ENCODE data around the gene MDM4.
A peak's percentile ranks its signal among the peaks of the same experiment; 100 is the strongest.

The MDM4 gene

GRCh38 chr1:204576422-204576821, 60.2 kb downstream of the MDM4 start:
- DNase-seq (ENCODE audit: low spot score): no peak
- Mint-ChIP-seq H3K4me3 (no peak overlapping the region), H3K27ac (peak overlapping the region; percentile 43), H3K36me3 (ENCODE audit: low read depth) (peaks cover 10% of the 10 kb centered on the region), H3K9me3 (no peaks in the 10 kb centered on the region), H3K27me3 (ENCODE audit: low read depth) (no peaks in the 10 kb centered on the region), H3K4me1 (ENCODE audit: low read depth) (peaks cover 33% of the 10 kb centered on the region)

DNA sequence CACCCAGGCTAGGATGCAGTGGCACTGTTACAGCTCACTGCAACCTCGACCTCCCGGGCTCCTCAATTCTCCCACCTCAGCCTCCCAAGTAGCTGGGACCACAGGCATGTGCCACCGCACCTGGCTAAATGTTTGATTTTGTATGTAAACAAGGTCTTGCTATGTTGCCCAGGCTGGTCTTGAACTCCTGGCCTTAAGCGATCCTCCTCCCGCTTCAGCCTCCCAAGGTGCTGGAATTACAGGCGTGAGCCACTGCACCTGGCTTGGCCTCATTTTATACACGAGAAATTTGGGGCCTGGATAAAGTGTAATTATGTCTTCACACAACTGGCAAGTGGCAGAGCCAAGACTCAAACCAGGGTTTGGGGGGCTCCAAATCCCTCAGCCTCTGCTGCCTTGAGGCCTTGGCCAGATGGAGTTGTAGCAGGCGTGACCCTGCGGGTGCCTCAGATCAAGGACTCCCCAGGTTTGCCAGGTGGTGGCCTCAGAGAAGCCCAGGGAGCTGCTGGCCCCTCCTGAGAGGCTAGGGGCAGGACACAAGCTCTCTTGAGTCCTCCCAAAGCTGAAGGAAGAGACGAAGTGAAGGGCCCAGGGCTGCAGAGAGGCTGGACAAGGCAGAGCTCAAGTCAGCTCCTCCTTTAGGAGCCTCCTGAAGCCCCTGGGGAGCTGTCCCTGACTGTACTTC, 61.7 kb downstream of the MDM4 start:
- no peak for DNase-seq (ENCODE audit: low spot score)
- no peaks in the 10 kb centered on the region for H3K9me3 Mint-ChIP-seq
- peak overlapping the region; percentile 94 for H3K27ac Mint-ChIP-seq
- H3K36me3 Mint-ChIP-seq (ENCODE audit: low read depth): peaks cover 13% of the 10 kb centered on the region
- H3K4me1 Mint-ChIP-seq (ENCODE audit: low read depth): peaks cover 33% of the 10 kb centered on the region
- no peaks in the 10 kb centered on the region for H3K27me3 Mint-ChIP-seq (ENCODE audit: low read depth)
- H3K4me3 Mint-ChIP-seq: peak overlapping the region; percentile 83

DNA sequence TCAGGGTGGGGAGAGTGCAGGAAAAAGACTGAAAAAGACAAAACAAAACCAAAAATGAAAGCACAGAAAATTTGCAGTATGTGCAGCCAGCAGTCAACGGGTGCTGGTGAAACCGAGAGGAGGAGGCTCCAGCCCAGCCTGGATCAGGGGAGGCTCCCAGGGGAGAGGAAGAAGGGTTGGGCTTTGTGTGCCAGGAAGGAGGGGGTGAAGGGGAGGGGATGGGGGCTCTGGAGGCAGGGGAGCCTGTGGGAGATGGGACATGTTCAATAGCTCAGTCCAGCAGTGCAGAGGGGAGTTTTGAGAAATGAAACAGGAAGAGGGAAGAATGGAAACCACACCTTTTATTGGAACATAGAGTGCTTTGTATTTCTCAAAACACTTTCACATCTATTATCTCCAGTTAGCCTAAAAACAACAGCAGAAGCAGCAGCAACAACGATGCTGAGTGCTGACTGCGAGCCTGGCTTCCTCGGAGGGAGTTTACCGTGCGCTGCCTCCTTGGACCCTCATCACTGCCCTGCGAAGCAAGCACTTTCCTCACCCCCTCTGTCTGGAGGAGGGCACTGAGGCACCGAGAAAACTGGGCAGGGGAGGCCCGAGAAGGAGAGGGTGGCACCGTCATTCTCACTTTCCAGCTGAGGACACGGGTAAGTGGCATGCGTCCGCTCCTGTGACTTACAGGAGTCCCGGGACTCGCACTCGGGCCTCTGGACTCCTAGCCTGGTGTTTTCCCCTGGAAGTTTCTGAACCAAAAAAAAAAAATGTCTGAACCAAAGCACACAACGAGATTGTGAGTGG, 62.9 kb downstream of the MDM4 start:
- Mint-ChIP-seq H3K4me3 (peak overlapping the region; percentile 83), H3K36me3 (ENCODE audit: low read depth) (peaks cover 13% of the 10 kb centered on the region), H3K27ac (peak overlapping the region; percentile 94), H3K27me3 (ENCODE audit: low read depth) (no peaks in the 10 kb centered on the region), H3K9me3 (no peaks in the 10 kb centered on the region), H3K4me1 (ENCODE audit: low read depth) (peaks cover 33% of the 10 kb centered on the region)
- peak; percentile 29 for DNase-seq (ENCODE audit: low spot score)

- H3K9me3 Mint-ChIP-seq: no peaks in the 10 kb centered on the region
- H3K4me1 Mint-ChIP-seq (ENCODE audit: low read depth): peaks cover 33% of the 10 kb centered on the region
- peak overlapping the region; percentile 94 for H3K27ac Mint-ChIP-seq
- H3K36me3 Mint-ChIP-seq (ENCODE audit: low read depth): peaks cover 13% of the 10 kb centered on the region
- peak overlapping the region; percentile 83 for H3K4me3 Mint-ChIP-seq
- DNase-seq (ENCODE audit: low spot score): no peak
- H3K27me3 Mint-ChIP-seq (ENCODE audit: low read depth): no peaks in the 10 kb centered on the region
Observed at GRCh38 chr1:204579681-204580080, 63.5 kb downstream of the MDM4 start.

DNA sequence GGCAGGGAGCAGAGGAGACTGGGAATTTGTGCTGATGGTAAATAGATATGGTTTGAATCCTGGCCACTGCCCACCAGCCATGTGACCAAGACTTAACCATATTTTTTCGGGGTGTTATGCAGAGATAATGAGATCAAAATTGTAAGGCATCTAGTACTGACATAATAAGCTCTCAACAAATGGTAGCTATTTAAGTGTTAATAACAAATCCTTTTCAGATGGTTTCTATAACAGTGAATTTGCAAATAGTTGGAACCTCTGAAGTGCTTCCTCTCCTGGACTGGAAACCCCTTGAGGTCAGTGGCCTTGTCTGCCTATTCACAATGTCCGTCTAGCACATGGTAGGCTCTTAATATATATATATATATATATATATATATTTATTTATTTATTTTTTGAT, 64.7 kb downstream of the MDM4 start:
- H3K4me3 Mint-ChIP-seq: peak overlapping the region; percentile 83
- no peaks in the 10 kb centered on the region for H3K9me3 Mint-ChIP-seq
- no peaks in the 10 kb centered on the region for H3K27me3 Mint-ChIP-seq (ENCODE audit: low read depth)
- H3K4me1 Mint-ChIP-seq (ENCODE audit: low read depth): peaks cover 33% of the 10 kb centered on the region
- H3K36me3 Mint-ChIP-seq (ENCODE audit: low read depth): peaks cover 13% of the 10 kb centered on the region
- no peak for DNase-seq (ENCODE audit: low spot score)
- peak overlapping the region; percentile 94 for H3K27ac Mint-ChIP-seq

GRCh38 chr1:204581759-204582158, 65.6 kb downstream of the MDM4 start:
- Mint-ChIP-seq H3K9me3 (no peaks in the 10 kb centered on the region), H3K4me1 (ENCODE audit: low read depth) (peaks cover 30% of the 10 kb centered on the region), H3K27me3 (ENCODE audit: low read depth) (no peaks in the 10 kb centered on the region), H3K36me3 (ENCODE audit: low read depth) (peaks cover 13% of the 10 kb centered on the region), H3K4me3 (no peak overlapping the region), H3K27ac (no peak overlapping the region)
- DNase-seq (ENCODE audit: low spot score): no peak

DNA sequence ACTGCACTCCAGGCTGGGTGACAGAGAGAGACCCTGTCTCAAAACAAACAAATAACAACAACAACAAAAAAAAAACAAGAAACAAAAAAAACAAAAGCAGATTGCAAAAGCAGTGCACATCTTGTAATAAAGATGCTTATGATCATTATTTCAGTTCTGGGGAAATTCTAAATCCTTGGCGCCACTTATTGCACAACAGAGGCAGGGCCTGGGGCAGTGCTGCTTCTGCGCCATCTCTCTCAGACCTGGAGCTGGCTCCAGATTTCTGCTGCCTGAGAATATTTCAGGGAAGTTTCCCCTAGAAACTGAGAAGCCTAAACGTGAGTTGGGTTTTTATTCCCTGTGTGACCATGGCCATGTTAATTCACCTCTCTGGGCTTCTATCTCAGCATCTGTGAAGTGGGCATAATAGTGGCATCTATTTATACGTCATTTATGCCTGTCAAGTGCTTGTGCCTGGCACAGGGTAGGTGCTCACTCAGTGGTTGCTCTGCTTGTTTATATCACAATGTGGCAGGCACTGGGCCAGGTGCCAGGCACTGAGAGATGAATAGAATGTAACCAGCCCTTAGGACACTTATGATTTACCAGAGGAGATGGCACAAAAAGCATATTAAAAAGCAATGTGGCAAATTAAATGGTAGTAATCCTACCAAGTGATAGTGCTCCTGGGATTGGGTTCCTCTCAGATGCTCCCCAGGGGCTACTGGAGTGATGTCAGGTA, 67.9 kb downstream of the MDM4 start:
- Mint-ChIP-seq H3K4me1 (ENCODE audit: low read depth) (peaks cover 15% of the 10 kb centered on the region), H3K27me3 (ENCODE audit: low read depth) (no peaks in the 10 kb centered on the region), H3K36me3 (ENCODE audit: low read depth) (peaks cover 13% of the 10 kb centered on the region), H3K9me3 (no peaks in the 10 kb centered on the region), H3K4me3 (no peak overlapping the region), H3K27ac (no peak overlapping the region)
- no peak for DNase-seq (ENCODE audit: low spot score)

DNA sequence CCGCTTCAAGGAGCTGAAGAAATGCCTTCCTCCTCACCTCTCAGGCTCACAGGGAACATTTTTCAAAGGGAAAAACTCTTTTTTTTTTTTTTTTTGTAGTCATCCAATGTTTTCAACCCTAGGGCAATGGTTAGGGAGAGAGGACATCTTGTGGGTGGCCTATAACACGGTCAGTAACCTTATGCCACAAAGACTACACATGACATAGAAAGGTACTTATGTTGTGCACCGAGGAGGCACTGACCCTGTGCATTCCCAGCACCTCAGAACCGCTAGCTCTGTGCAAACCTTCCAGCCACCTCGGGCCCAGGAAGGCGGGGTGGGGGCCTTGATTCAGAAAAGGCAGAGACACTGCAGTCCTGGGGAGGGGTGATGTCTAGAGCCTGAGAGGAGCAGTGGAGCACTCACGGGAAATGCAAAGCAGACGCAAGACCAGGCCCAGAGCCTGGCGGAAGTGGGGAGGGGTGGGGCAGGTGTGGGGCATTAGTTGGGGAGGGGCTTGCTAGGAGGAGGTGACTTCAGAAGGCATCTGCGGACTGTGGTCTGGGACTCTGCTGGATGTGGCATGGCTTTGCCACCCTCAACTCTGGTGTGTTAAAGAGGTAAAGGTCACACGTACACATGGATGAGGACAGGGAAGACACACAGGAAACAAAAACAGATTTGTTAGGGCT, 68.6 kb downstream of the MDM4 start:
- Mint-ChIP-seq H3K27me3 (ENCODE audit: low read depth) (no peaks in the 10 kb centered on the region), H3K4me3 (peak overlapping the region; percentile 38), H3K27ac (peak overlapping the region; percentile 62), H3K4me1 (ENCODE audit: low read depth) (peaks cover 9% of the 10 kb centered on the region), H3K36me3 (ENCODE audit: low read depth) (peaks cover 11% of the 10 kb centered on the region), H3K9me3 (no peaks in the 10 kb centered on the region)
- DNase-seq (ENCODE audit: low spot score): no peak

- H3K27ac Mint-ChIP-seq: no peak overlapping the region
- H3K4me3 Mint-ChIP-seq: no peak overlapping the region
- no peaks in the 10 kb centered on the region for H3K27me3 Mint-ChIP-seq (ENCODE audit: low read depth)
- H3K9me3 Mint-ChIP-seq: no peaks in the 10 kb centered on the region
- peaks cover 2% of the 10 kb centered on the region for H3K36me3 Mint-ChIP-seq (ENCODE audit: low read depth)
- DNase-seq (ENCODE audit: low spot score): no peak
- H3K4me1 Mint-ChIP-seq (ENCODE audit: low read depth): peaks cover 2% of the 10 kb centered on the region
Observed at GRCh38 chr1:204587621-204588020, 71.4 kb downstream of the MDM4 start.

DNA sequence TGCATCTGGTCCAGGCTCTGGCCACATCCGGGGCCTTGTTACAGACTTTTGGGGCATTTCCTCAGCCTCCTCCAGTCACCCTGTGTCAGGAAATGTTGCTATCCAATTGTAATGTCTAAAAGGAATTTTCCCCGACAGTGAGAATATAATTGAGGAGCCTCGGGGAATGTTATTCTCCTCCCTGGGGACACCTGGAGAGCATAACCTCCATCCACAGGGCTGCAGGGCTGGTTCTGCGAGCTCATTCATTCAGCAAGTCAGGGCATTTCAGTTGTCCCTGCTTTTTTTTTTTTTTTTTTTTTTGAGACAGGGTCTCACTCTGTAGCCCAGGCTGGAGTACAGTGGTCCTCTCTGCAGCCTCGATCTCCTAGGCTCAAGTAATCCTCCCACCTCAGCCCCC, 72.6 kb downstream of the MDM4 start:
- Mint-ChIP-seq H3K9me3 (no peaks in the 10 kb centered on the region), H3K4me3 (no peak overlapping the region), H3K27me3 (ENCODE audit: low read depth) (peaks cover 2% of the 10 kb centered on the region), H3K36me3 (ENCODE audit: low read depth) (no peaks in the 10 kb centered on the region), H3K27ac (no peak overlapping the region), H3K4me1 (ENCODE audit: low read depth) (peaks cover 2% of the 10 kb centered on the region)
- no peak for DNase-seq (ENCODE audit: low spot score)

- Mint-ChIP-seq H3K4me1 (ENCODE audit: low read depth) (peaks cover 2% of the 10 kb centered on the region), H3K36me3 (ENCODE audit: low read depth) (no peaks in the 10 kb centered on the region), H3K27me3 (ENCODE audit: low read depth) (peaks cover 2% of the 10 kb centered on the region), H3K9me3 (no peaks in the 10 kb centered on the region), H3K4me3 (no peak overlapping the region), H3K27ac (no peak overlapping the region)
- DNase-seq (ENCODE audit: low spot score): no peak
Observed at GRCh38 chr1:204589409-204590038, 73.3 kb downstream of the MDM4 start.

DNA sequence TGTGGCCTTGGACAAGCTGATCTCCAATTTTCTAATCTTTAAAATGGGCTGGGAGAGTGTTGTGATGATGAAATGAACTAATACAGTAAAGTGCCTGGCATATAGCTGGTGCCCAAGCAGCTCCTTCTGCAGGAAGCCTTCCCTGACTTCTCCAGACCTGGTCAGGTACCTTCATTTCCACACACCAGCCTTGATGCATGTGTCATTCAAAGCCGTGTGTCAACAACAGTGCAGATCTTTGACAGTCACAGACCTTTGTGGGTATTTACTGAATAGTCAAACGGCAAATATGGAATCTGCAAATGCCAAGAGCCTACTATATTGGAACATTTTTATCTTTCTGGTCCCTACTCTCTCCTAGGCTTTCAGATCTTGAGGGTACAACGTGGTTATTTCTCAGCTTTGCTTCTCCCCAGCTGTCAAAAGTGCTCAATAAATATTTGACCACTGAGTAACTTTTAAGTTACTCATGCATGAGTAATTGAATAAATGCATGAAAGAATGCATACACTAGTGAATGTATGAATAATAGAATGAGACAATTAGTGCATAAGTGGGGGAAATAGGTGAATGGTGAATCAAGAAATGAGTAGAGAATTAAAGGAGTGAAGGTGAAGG, 75.4 kb downstream of the MDM4 start:
- Mint-ChIP-seq H3K9me3 (no peaks in the 10 kb centered on the region), H3K4me3 (no peak overlapping the region), H3K4me1 (ENCODE audit: low read depth) (peaks cover 2% of the 10 kb centered on the region), H3K27ac (no peak overlapping the region), H3K27me3 (ENCODE audit: low read depth) (peaks cover 2% of the 10 kb centered on the region), H3K36me3 (ENCODE audit: low read depth) (no peaks in the 10 kb centered on the region)
- DNase-seq (ENCODE audit: low spot score): no peak

All from T-helper 2 cell treated with Interferon-gamma antibody and Interleukin-4, amounts not matched to agents 5 μg/mL and 100 μg/mL, for 36 hours (primary cell).